ENCODE data around the gene RHBDL3. TPM values are rescaled to one million over a fixed set of nuclear protein-coding genes. Genes with fewer than 3 reads are reported as not detected.

RHBDL3 gene
- total and polyA plus RNA-seq, 10 of the 15 experiments (the other 5 are each of a cell fraction or from before 2014, with no cell fraction given) = 0.04 to 0.24 (median 0.04) TPM; not detected in 5

GRCh38 chr17:32278815-32279214, 13.2 kb downstream of the RHBDL3 start:
- H3K4me1 ChIP-seq (ENCODE audit: control insufficient read depth, insufficient read depth, low read length) = peaks cover 8% of the 10 kb centered on the region; the same call in 1 of the 2 replicates
- CTCF ChIA-PET = interaction anchor here (0.6 kb wide), 2 partner anchors 40 to 41 kb away, joined by 3 read pairs; no protein-coding TSS in a partner anchor
- no peak overlapping the region for H2AFZ ChIP-seq (ENCODE audit: control insufficient read depth, low read depth, low read length)
- in situ Hi-C loops (cut with MboI) (no loop called here), intact Hi-C loops (cut with micrococcal nuclease; ENCODE audit: unreplicated experiment) (no loop called here)
- H4K20me1 ChIP-seq (ENCODE audit: control insufficient read depth, insufficient read depth) = no peaks in the 10 kb centered on the region
- SMC1A ChIA-PET (ENCODE audit: uncharacterized antibody, unreplicated experiment) = interaction anchor here (0.7 kb wide), 1 partner anchor 22 kb away, joined by 3 read pairs; no protein-coding TSS in a partner anchor
- POLR2A ChIA-PET = interaction anchor here (0.7 kb wide), 1 partner anchor 17 kb away, joined by 3 read pairs; no protein-coding TSS in a partner anchor
- no peaks in the 10 kb centered on the region for H3K9me3 ChIP-seq (replicated peaks; ENCODE audit: control insufficient read depth, insufficient read depth, low read length)
- H3K79me2 ChIP-seq (ENCODE audit: control insufficient read depth, insufficient read depth, low read length) = no peaks in the 10 kb centered on the region
- no peak overlapping the region for H3K27ac ChIP-seq (ENCODE audit: control insufficient read depth, insufficient read depth)
- BruUV-seq (replicated peaks) = no TSS peak
- TF ChIP-seq PBX3 (IDR thresholded peaks at IDR 0.05; ENCODE audit: insufficient replicate concordance, low read depth, low read length) (no peak), BCL11A (IDR thresholded peaks at IDR 0.05; ENCODE audit: low read depth, low read length) (no peak), HCFC1 (IDR thresholded peaks at IDR 0.05; ENCODE audit: low read length) (no peak), SRF (IDR thresholded peaks at IDR 0.05; ENCODE audit: low read depth in 2 of 2, low read length in 2 of 2) (no peak), PAX5 (IDR thresholded peaks at IDR 0.05; ENCODE audit: borderline replicate concordance, low read depth, low read length) (no peak), YBX1 (IDR thresholded peaks at IDR 0.05) (no peak), SREBF1 (IDR thresholded peaks at IDR 0.05; ENCODE audit: low read length) (no peak), SPI1 (IDR thresholded peaks at IDR 0.05; ENCODE audit: borderline replicate concordance, insufficient read depth, low read depth, low read length) (no peak), FOS (IDR thresholded peaks at IDR 0.05; ENCODE audit: borderline replicate concordance, extremely low read depth, insufficient read length) (no peak), ZNF207 (IDR thresholded peaks at IDR 0.05; ENCODE audit: borderline replicate concordance) (no peak), SMARCA5 (IDR thresholded peaks at IDR 0.05) (no peak), ZSCAN29 (IDR thresholded peaks at IDR 0.05) (no peak), CEBPB (IDR thresholded peaks at IDR 0.05; ENCODE audit: borderline replicate concordance in 1 of 2, low read depth in 2 of 2, low read length in 2 of 2) (no peak)
- TF ChIP-seq, protein P1, sequence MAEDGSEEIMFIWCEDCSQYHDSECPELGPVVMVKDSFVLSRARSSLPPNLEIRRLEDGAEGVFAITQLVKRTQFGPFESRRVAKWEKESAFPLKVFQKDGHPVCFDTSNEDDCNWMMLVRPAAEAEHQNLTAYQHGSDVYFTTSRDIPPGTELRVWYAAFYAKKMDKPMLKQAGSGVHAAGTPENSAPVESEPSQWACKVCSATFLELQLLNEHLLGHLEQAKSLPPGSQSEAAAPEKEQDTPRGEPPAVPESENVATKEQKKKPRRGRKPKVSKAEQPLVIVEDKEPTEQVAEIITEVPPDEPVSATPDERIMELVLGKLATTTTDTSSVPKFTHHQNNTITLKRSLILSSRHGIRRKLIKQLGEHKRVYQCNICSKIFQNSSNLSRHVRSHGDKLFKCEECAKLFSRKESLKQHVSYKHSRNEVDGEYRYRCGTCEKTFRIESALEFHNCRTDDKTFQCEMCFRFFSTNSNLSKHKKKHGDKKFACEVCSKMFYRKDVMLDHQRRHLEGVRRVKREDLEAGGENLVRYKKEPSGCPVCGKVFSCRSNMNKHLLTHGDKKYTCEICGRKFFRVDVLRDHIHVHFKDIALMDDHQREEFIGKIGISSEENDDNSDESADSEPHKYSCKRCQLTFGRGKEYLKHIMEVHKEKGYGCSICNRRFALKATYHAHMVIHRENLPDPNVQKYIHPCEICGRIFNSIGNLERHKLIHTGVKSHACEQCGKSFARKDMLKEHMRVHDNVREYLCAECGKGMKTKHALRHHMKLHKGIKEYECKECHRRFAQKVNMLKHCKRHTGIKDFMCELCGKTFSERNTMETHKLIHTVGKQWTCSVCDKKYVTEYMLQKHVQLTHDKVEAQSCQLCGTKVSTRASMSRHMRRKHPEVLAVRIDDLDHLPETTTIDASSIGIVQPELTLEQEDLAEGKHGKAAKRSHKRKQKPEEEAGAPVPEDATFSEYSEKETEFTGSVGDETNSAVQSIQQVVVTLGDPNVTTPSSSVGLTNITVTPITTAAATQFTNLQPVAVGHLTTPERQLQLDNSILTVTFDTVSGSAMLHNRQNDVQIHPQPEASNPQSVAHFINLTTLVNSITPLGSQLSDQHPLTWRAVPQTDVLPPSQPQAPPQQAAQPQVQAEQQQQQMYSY (CRISPR knock-in tag; IDR thresholded peaks at IDR 0.05) = no peak
- TF ChIP-seq, protein P2, sequence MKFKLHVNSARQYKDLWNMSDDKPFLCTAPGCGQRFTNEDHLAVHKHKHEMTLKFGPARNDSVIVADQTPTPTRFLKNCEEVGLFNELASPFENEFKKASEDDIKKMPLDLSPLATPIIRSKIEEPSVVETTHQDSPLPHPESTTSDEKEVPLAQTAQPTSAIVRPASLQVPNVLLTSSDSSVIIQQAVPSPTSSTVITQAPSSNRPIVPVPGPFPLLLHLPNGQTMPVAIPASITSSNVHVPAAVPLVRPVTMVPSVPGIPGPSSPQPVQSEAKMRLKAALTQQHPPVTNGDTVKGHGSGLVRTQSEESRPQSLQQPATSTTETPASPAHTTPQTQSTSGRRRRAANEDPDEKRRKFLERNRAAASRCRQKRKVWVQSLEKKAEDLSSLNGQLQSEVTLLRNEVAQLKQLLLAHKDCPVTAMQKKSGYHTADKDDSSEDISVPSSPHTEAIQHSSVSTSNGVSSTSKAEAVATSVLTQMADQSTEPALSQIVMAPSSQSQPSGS (IDR thresholded peaks at IDR 0.05; ENCODE audit: low read length) = no peak
- no peak overlapping the region for H3K4me3 ChIP-seq
- no peak for DNase-seq (ENCODE audit: low read depth, low spot score)
- H3K36me3 ChIP-seq (ENCODE audit: control insufficient read depth in 2 of 2, insufficient read depth in 2 of 2, low read length in 1 of 2) = no peaks in the 10 kb centered on the region
- WGBS (ENCODE audit: insufficient coverage, insufficient replicate concordance, low lambda C conversion rate, missing lambda C conversion rate) = 24% methylated on average over 2 of the region's 2 CpGs
- FAIRE-seq = no peak
- no peak overlapping the region for H3K9ac ChIP-seq (ENCODE audit: control insufficient read depth, insufficient read depth, low read length)
- RAD21 ChIA-PET (ENCODE audit: unreplicated experiment) = no interaction called here
- ATAC-seq = no peak
- peaks cover 0 to 2% of the 10 kb centered on the region in 2 experiments; a peak in 1 of 4 replicates for H3K27me3 ChIP-seq (replicated peaks in 1 of 2; ENCODE audit: control insufficient read depth in 2 of 2, insufficient read depth in 2 of 2, low read length in 1 of 2)
- H3K4me2 ChIP-seq (ENCODE audit: control insufficient read depth, insufficient read depth) = no peak overlapping the region
